Measurements from ENCODE around the gene FYN.

DNA sequence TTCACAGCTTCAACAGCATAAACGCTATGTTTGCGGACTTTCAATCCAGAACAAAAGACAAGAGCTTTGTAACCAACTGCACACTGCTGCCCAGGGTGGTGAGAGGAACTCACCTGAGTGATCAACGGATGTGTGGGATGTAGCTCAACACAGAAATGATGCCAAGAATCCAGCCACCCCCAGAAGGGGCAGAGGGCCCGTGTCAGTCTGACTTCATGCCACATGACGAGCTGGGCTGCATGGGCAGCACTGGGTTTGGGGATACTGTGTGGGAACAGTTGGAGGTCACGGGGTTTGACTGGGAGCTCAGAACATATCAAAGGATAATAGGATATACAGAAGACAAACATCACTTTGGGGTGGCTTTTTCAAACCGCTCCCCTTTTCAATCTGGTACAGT lies 188.2 kb downstream of the FYN start:
- no peak for TF ChIP-seq POLR2A (IDR thresholded peaks at IDR 0.05; ENCODE audit: control extremely low read depth in 1 of 2, low read depth in 2 of 2, low read length in 2 of 2)
- TF ChIP-seq SP1 (IDR thresholded peaks at IDR 0.05; ENCODE audit: low read depth, low read length), result no peak
- TF ChIP-seq, protein P1, sequence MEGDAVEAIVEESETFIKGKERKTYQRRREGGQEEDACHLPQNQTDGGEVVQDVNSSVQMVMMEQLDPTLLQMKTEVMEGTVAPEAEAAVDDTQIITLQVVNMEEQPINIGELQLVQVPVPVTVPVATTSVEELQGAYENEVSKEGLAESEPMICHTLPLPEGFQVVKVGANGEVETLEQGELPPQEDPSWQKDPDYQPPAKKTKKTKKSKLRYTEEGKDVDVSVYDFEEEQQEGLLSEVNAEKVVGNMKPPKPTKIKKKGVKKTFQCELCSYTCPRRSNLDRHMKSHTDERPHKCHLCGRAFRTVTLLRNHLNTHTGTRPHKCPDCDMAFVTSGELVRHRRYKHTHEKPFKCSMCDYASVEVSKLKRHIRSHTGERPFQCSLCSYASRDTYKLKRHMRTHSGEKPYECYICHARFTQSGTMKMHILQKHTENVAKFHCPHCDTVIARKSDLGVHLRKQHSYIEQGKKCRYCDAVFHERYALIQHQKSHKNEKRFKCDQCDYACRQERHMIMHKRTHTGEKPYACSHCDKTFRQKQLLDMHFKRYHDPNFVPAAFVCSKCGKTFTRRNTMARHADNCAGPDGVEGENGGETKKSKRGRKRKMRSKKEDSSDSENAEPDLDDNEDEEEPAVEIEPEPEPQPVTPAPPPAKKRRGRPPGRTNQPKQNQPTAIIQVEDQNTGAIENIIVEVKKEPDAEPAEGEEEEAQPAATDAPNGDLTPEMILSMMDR (IDR thresholded peaks at IDR 0.05; ENCODE audit: control extremely low read depth in 1 of 3, insufficient read depth in 1 of 3, low read depth in 1 of 3, low read length in 3 of 3), result no peak
- no peak for TF ChIP-seq BCL11A (IDR thresholded peaks at IDR 0.05; ENCODE audit: low read depth in 2 of 2, low read length in 2 of 2)
- no peak for TF ChIP-seq GTF2F1 (IDR thresholded peaks at IDR 0.05; ENCODE audit: borderline replicate concordance, low read depth, low read length)
